ENCODE results near the gene VPS37C.

VPS37C gene

GRCh38 chr11:61132646-61133045 lies 28.6 kb downstream of the VPS37C start:
- no peak overlapping the region for H2AFZ ChIP-seq (ENCODE audit: low read length, unreplicated experiment)
- peaks cover 6% of the 10 kb centered on the region for H3K4me1 ChIP-seq (ENCODE audit: control insufficient read depth, insufficient read depth, low read length, unreplicated experiment)
- H3K79me2 ChIP-seq (ENCODE audit: control insufficient read depth, insufficient read depth, low read length, unreplicated experiment), result no peaks in the 10 kb centered on the region
- no peak overlapping the region for H3K27ac ChIP-seq (ENCODE audit: low read depth, low read length)
- no peaks in the 10 kb centered on the region; the same call in 1 of the 2 replicates for H3K36me3 ChIP-seq (ENCODE audit: insufficient read depth, low read length)
- H3K4me3 ChIP-seq (ENCODE audit: low read depth, low read length), result no peak overlapping the region
- H3K27me3 ChIP-seq (ENCODE audit: insufficient read depth, low read length), result no peaks in the 10 kb centered on the region

GRCh38 chr11:61131998-61132555 lies 29.1 kb downstream of the VPS37C start:
- H2AFZ ChIP-seq (ENCODE audit: low read length, unreplicated experiment), result no peak overlapping the region
- no peak overlapping the region for H3K27ac ChIP-seq (ENCODE audit: low read depth, low read length)
- no peaks in the 10 kb centered on the region for H3K79me2 ChIP-seq (ENCODE audit: control insufficient read depth, insufficient read depth, low read length, unreplicated experiment)
- H3K4me1 ChIP-seq (ENCODE audit: control insufficient read depth, insufficient read depth, low read length, unreplicated experiment), result peaks cover 6% of the 10 kb centered on the region
- H3K36me3 ChIP-seq (ENCODE audit: insufficient read depth, low read length), result no peaks in the 10 kb centered on the region; the same call in 1 of the 2 replicates
- no peak overlapping the region for H3K4me3 ChIP-seq (ENCODE audit: low read depth, low read length)
- H3K27me3 ChIP-seq (ENCODE audit: insufficient read depth, low read length), result no peaks in the 10 kb centered on the region

GRCh38 chr11:61131586-61131985 lies 29.6 kb downstream of the VPS37C start:
- no peaks in the 10 kb centered on the region; the same call in 1 of the 2 replicates for H3K36me3 ChIP-seq (ENCODE audit: insufficient read depth, low read length)
- no peak overlapping the region for H3K4me3 ChIP-seq (ENCODE audit: low read depth, low read length)
- no peak overlapping the region for H2AFZ ChIP-seq (ENCODE audit: low read length, unreplicated experiment)
- no peak overlapping the region for H3K27ac ChIP-seq (ENCODE audit: low read depth, low read length)
- peaks cover 6% of the 10 kb centered on the region for H3K4me1 ChIP-seq (ENCODE audit: control insufficient read depth, insufficient read depth, low read length, unreplicated experiment)
- H3K79me2 ChIP-seq (ENCODE audit: control insufficient read depth, insufficient read depth, low read length, unreplicated experiment), result no peaks in the 10 kb centered on the region
- H3K27me3 ChIP-seq (ENCODE audit: insufficient read depth, low read length), result no peaks in the 10 kb centered on the region

- Histone ChIP-seq H3K36me3 (ENCODE audit: insufficient read depth, low read length) (no peaks in the 10 kb centered on the region), H2AFZ (ENCODE audit: low read length, unreplicated experiment) (no peak overlapping the region), H3K4me3 (ENCODE audit: low read depth, low read length) (no peak overlapping the region), H3K79me2 (ENCODE audit: control insufficient read depth, insufficient read depth, low read length, unreplicated experiment) (no peaks in the 10 kb centered on the region), H3K27me3 (ENCODE audit: insufficient read depth, low read length) (no peaks in the 10 kb centered on the region), H3K27ac (ENCODE audit: low read depth, low read length) (no peak overlapping the region), H3K4me1 (ENCODE audit: control insufficient read depth, insufficient read depth, low read length, unreplicated experiment) (peaks cover 6% of the 10 kb centered on the region)
These were observed 30.0 kb downstream of the VPS37C start for GRCh38 chr11:61131186-61131585.

- no peak overlapping the region for H3K4me3 ChIP-seq (ENCODE audit: low read depth, low read length)
- H2AFZ ChIP-seq (ENCODE audit: low read length, unreplicated experiment), result no peak overlapping the region
- H3K27ac ChIP-seq (ENCODE audit: low read depth, low read length), result no peak overlapping the region
- H3K36me3 ChIP-seq (ENCODE audit: insufficient read depth, low read length), result no peaks in the 10 kb centered on the region
- no peaks in the 10 kb centered on the region for H3K79me2 ChIP-seq (ENCODE audit: control insufficient read depth, insufficient read depth, low read length, unreplicated experiment)
- peaks cover 6% of the 10 kb centered on the region for H3K4me1 ChIP-seq (ENCODE audit: control insufficient read depth, insufficient read depth, low read length, unreplicated experiment)
- peaks cover 10% of the 10 kb centered on the region; the same call in 1 of the 2 replicates for H3K27me3 ChIP-seq (ENCODE audit: insufficient read depth, low read length)
These were observed 31.3 kb downstream of the VPS37C start for GRCh38 chr11:61129639-61130523.

- Histone ChIP-seq H3K27ac (ENCODE audit: low read depth, low read length) (no peak overlapping the region), H3K4me1 (ENCODE audit: control insufficient read depth, insufficient read depth, low read length, unreplicated experiment) (peaks cover 6% of the 10 kb centered on the region)
These were observed 32.1 kb downstream of the VPS37C start for GRCh38 chr11:61128947-61129638.

GRCh38 chr11:61127991-61128390 lies 33.2 kb downstream of the VPS37C start:
- H2AFZ ChIP-seq (ENCODE audit: low read length, unreplicated experiment), result no peak overlapping the region
- H3K79me2 ChIP-seq (ENCODE audit: control insufficient read depth, insufficient read depth, low read length, unreplicated experiment), result no peaks in the 10 kb centered on the region
- H3K27me3 ChIP-seq (ENCODE audit: insufficient read depth, low read length), result peaks cover 12% of the 10 kb centered on the region; the same call in 1 of the 2 replicates
- H3K27ac ChIP-seq (ENCODE audit: low read depth, low read length), result no peak overlapping the region
- no peak overlapping the region for H3K4me3 ChIP-seq (ENCODE audit: low read depth, low read length)
- peaks cover 6% of the 10 kb centered on the region for H3K4me1 ChIP-seq (ENCODE audit: control insufficient read depth, insufficient read depth, low read length, unreplicated experiment)
- no peaks in the 10 kb centered on the region for H3K36me3 ChIP-seq (ENCODE audit: insufficient read depth, low read length)

More at GRCh38 chr11:61128947-61129638, 32.1 kb downstream of the VPS37C start:
- no peaks in the 10 kb centered on the region for H3K36me3 ChIP-seq (ENCODE audit: insufficient read depth, low read length)
- peaks cover 12% of the 10 kb centered on the region; the same call in 1 of the 2 replicates for H3K27me3 ChIP-seq (ENCODE audit: insufficient read depth, low read length)
- no peak overlapping the region for H3K4me3 ChIP-seq (ENCODE audit: low read depth, low read length)
- H2AFZ ChIP-seq (ENCODE audit: low read length, unreplicated experiment), result no peak overlapping the region
- H3K79me2 ChIP-seq (ENCODE audit: control insufficient read depth, insufficient read depth, low read length, unreplicated experiment), result no peaks in the 10 kb centered on the region

GRCh38 chr11:61126256-61126655 lies 35.0 kb downstream of the VPS37C start:
- Histone ChIP-seq H3K27me3 (ENCODE audit: insufficient read depth, low read length) (peaks cover 12% of the 10 kb centered on the region; the same call in 1 of the 2 replicates), H2AFZ (ENCODE audit: low read length, unreplicated experiment) (no peak overlapping the region), H3K4me3 (ENCODE audit: low read depth, low read length) (no peak overlapping the region), H3K36me3 (ENCODE audit: insufficient read depth, low read length) (no peaks in the 10 kb centered on the region), H3K4me1 (ENCODE audit: control insufficient read depth, insufficient read depth, low read length, unreplicated experiment) (peaks cover 6% of the 10 kb centered on the region), H3K27ac (ENCODE audit: low read depth, low read length) (no peak overlapping the region), H3K79me2 (ENCODE audit: control insufficient read depth, insufficient read depth, low read length, unreplicated experiment) (no peaks in the 10 kb centered on the region)

GRCh38 chr11:61125310-61125684 lies 35.9 kb downstream of the VPS37C start:
- peaks cover 5% of the 10 kb centered on the region for H3K4me1 ChIP-seq (ENCODE audit: control insufficient read depth, insufficient read depth, low read length, unreplicated experiment)
- H3K4me3 ChIP-seq (ENCODE audit: low read depth, low read length), result no peak overlapping the region
- no peaks in the 10 kb centered on the region for H3K79me2 ChIP-seq (ENCODE audit: control insufficient read depth, insufficient read depth, low read length, unreplicated experiment)
- H3K27ac ChIP-seq (ENCODE audit: low read depth, low read length), result no peak overlapping the region
- peaks cover 12% of the 10 kb centered on the region; the same call in 1 of the 2 replicates for H3K27me3 ChIP-seq (ENCODE audit: insufficient read depth, low read length)
- H3K36me3 ChIP-seq (ENCODE audit: insufficient read depth, low read length), result no peaks in the 10 kb centered on the region
- no peak overlapping the region for H2AFZ ChIP-seq (ENCODE audit: low read length, unreplicated experiment)

- Histone ChIP-seq H3K27ac (ENCODE audit: low read depth, low read length) (no peak overlapping the region), H3K4me1 (ENCODE audit: control insufficient read depth, insufficient read depth, low read length, unreplicated experiment) (no peaks in the 10 kb centered on the region), H3K4me3 (ENCODE audit: low read depth, low read length) (no peak overlapping the region), H3K36me3 (ENCODE audit: insufficient read depth, low read length) (no peaks in the 10 kb centered on the region), H2AFZ (ENCODE audit: low read length, unreplicated experiment) (no peak overlapping the region), H3K79me2 (ENCODE audit: control insufficient read depth, insufficient read depth, low read length, unreplicated experiment) (no peaks in the 10 kb centered on the region), H3K27me3 (ENCODE audit: insufficient read depth, low read length) (peaks cover 12% of the 10 kb centered on the region; the same call in 1 of the 2 replicates)
These were observed 36.5 kb downstream of the VPS37C start for GRCh38 chr11:61124574-61125309.

Measured in ACC112 (cell line).